Muscle layer of duodenum (tissue), 2 donors: Measurements from ENCODE around the gene ADAMTS16.

Experiments
- H3K27ac ChIP-seq: one replicate; pipeline ENCODE4 v1.7.0; 2013; ENCODE audit warnings: mild to moderate bottlenecking, low read length
- H3K27me3 ChIP-seq: one replicate; pipeline ENCODE4 v1.7.0; 2013; ENCODE audit warnings: low read depth, mild to moderate bottlenecking, control low read depth, low read length
- H3K36me3 ChIP-seq, 2 donors: one replicate each; pipeline ENCODE4 v1.7.0; 2013; ENCODE audit warnings: low read length in 2 of 2, control low read depth in 1 of 2, mild to moderate bottlenecking in 1 of 2; ENCODE audit not compliant: insufficient read depth in 2 of 2, control insufficient read depth in 1 of 2
- H3K4me1 ChIP-seq, 2 donors: one replicate each; pipeline ENCODE4 v1.7.0; 2013; ENCODE audit warnings: low read length in 2 of 2, mild to moderate bottlenecking in 2 of 2, control low read depth in 1 of 2, moderate library complexity in 1 of 2; ENCODE audit not compliant: insufficient read depth in 2 of 2, control insufficient read depth in 1 of 2
- H3K4me3 ChIP-seq, 2 donors: one replicate each; pipeline ENCODE4 v1.7.0; 2013; ENCODE audit warnings: low read length in 2 of 2, low read depth in 1 of 2, mild to moderate bottlenecking in 1 of 2
- H3K9me3 ChIP-seq, 2 donors: one replicate each; pipeline ENCODE4 v1.7.0; 2013; ENCODE audit warnings: low read length in 2 of 2, control low read depth in 1 of 2, mild to moderate bottlenecking in 1 of 2; ENCODE audit not compliant: control insufficient read depth in 1 of 2
- donor health status: healthy.

ADAMTS16 gene

DNA sequence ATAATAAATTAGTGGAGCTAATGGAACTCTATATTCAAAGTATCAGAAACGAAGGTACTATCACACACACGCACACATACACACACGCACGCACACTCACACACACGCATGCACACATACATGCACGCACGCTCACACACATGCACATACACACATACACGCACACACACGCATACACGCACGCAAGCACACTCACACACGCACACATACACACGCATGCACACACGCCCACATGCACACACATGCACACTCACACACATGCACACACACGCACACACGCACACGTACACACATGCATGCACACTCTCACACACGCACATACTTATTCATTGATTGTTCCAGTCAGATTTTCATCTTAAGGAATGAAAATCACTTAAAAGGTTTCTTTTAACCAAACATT lies 212.5 kb downstream of the ADAMTS16 start:
- H3K9me3 ChIP-seq = no peaks in the 10 kb centered on the region
- H3K4me3 ChIP-seq = no peak overlapping the region
- H3K27me3 ChIP-seq = no peaks in the 10 kb centered on the region
- no peaks in the 10 kb centered on the region for H3K36me3 ChIP-seq
- H3K4me1 ChIP-seq = no peaks in the 10 kb centered on the region
- no peak overlapping the region for H3K27ac ChIP-seq

DNA sequence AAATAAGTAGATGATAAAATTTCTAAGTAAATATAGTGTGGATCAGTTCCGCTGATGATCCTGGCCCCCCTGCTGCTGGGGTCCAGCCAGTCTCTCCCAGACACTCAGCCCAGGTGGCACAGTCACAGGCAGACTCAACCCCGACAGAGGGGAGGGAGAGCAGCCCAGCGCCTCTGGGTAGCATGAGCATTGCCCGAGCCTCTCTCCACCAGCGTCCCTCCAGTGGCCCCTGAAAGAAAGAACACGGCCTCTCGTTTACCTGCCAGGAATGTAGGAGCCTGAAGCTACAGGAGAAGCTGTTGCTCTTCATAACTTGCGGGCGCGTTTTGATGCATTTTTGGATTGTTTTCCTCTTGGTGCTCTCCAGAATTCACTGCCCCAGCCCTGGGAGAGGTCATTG lies 213.6 kb downstream of the ADAMTS16 start:
- Histone ChIP-seq H3K4me3 (no peak overlapping the region), H3K9me3 (no peaks in the 10 kb centered on the region), H3K27me3 (no peaks in the 10 kb centered on the region), H3K4me1 (no peaks in the 10 kb centered on the region), H3K27ac (no peak overlapping the region), H3K36me3 (no peaks in the 10 kb centered on the region)

DNA sequence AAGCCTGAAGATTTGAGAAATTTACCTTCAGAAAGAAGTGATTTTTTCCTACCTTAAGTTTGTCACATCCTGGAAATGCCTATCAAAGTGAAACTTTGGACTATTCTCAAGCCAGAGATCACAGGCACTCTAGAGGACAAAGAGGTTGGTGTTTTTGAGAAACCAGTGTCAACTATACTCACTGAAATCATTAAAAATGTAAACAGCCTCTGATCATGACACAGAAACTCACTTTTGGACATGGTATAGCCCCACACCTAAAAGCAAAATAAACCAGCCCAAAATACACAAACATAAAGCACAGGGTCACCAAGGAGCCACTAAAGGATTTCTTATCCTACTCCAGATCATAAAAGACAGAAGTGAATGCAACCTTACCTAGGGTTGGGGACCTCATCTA lies 216.6 kb downstream of the ADAMTS16 start:
- Histone ChIP-seq H3K36me3 (no peaks in the 10 kb centered on the region), H3K4me3 (no peak overlapping the region), H3K27ac (no peak overlapping the region), H3K9me3 (no peaks in the 10 kb centered on the region), H3K27me3 (no peaks in the 10 kb centered on the region), H3K4me1 (no peaks in the 10 kb centered on the region)

DNA sequence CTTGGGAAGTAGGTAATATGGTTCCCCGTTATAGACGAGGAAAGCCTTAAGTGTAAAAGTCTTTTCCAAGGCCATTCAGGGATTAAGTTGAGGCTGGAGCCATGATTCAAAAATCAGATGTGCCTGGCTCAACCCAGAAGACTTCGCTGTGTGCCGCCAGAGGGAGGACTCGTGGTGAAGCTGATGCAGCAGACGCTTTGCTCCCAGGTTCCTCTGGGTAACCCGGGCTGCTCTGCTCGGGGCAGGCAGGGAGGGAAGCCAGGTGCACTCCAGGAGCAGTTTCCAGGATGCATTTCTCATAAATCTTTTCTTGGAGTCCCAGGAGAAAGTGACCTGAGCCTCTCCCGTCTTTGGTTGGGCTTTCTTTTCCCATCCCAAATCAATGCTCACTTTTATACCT lies 219.5 kb downstream of the ADAMTS16 start:
- Histone ChIP-seq H3K9me3 (no peaks in the 10 kb centered on the region), H3K4me1 (no peaks in the 10 kb centered on the region), H3K27ac (no peak overlapping the region), H3K4me3 (no peak overlapping the region), H3K36me3 (no peaks in the 10 kb centered on the region), H3K27me3 (no peaks in the 10 kb centered on the region)

DNA sequence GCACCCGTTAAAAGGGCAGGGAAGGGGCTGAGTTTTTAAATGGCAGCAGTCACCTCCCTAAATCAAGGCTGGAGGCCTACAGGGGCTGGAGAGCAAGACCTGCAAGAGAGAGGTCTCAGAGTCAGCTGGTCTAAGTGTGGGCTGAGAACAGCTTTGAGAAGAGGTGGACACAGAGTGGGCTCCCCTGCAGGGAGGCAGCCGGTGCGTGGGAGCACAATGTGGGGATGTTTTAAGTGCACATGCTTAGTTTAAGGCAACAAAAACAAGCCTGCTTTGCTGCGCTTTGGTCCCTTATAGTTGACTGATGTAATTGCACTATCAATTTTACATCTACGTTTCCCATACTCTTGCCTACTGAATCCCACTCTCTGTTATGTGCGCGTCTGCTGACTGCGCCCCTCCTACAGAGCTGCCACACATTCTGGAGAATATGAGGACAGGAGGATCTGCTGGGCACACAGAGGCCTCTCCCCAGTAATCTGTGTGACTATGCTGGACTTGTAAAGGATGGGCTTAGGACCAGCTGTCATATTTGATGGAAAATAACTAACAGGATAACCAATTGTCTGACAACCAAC lies 220.3 kb downstream of the ADAMTS16 start:
- no peak overlapping the region for H3K27ac ChIP-seq
- H3K4me3 ChIP-seq = no peak overlapping the region
- no peaks in the 10 kb centered on the region for H3K36me3 ChIP-seq
- no peaks in the 10 kb centered on the region for H3K27me3 ChIP-seq
- no peaks in the 10 kb centered on the region for H3K4me1 ChIP-seq
- H3K9me3 ChIP-seq = no peaks in the 10 kb centered on the region

DNA sequence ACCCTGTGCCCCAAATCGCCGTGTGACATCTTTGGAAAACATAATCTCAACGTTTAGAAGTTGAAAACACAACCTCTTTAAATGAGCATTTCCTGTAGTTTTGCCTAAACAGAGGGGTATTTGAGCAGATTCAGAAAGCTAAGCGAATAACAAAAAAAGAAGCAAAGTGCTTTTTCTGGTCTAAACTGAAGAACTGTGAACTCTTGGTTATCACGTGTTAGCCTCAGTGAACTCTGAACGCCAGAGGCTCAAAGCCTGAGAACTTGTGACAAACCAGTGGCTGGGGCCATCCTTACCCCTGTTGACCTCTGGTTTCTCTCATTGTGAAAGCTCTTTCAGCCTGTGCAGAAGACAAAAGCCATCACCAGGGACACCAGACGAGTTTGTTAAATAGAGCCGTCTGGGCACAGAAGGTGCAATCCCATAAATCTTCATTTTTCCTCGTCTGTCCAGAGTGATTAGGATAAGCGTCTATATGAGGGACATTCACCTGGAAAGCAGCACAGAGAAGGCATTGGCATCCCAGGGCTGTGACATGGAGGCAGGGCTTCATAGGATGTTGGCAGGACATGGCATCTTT lies 220.9 kb downstream of the ADAMTS16 start:
- Histone ChIP-seq H3K36me3 (no peaks in the 10 kb centered on the region), H3K27ac (no peak overlapping the region), H3K27me3 (no peaks in the 10 kb centered on the region), H3K9me3 (no peaks in the 10 kb centered on the region), H3K4me3 (no peak overlapping the region), H3K4me1 (no peaks in the 10 kb centered on the region)

DNA sequence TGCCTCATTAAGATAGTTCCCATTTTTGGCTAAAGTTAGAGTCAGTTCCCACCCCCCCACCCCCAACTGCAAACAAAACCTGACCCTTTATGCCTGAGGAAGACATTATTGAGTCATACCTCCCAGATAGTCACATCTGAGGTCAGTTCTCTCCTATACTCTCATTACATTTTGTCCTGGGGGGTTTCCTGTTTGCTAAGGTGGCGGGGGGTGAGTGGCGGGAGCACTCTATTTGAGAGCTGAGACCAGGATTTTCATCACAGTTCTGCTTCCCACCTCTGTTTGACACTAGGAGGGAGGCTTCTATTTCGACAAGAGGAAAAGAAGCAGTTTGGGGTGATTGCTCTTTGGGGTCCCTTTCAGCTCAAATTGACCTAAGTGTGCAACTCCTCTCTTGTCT lies 222.9 kb downstream of the ADAMTS16 start:
- H3K4me1 ChIP-seq = no peaks in the 10 kb centered on the region
- no peak overlapping the region for H3K27ac ChIP-seq
- H3K27me3 ChIP-seq = no peaks in the 10 kb centered on the region
- no peaks in the 10 kb centered on the region for H3K36me3 ChIP-seq
- H3K9me3 ChIP-seq = no peaks in the 10 kb centered on the region
- H3K4me3 ChIP-seq = no peak overlapping the region

DNA sequence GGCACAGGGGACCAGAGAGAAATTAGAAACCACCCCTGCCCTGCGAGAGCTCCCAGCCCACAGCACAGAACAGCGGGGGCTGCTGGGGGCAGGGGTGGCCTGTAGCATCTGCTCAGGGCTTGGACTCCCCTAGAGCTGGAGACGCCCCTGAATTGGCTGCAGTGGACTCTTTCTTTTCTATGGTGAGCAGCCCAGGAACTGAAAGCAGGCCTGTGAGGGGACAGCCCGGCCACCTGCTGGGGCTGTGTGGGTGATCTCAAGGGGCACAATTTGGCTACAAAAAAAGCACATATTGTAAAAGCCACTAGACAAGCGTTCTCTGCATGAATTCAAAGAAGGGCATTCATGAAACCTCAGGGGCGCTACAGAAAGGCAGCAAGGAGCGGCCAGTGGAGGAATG lies 224.8 kb downstream of the ADAMTS16 start:
- H3K9me3 ChIP-seq = no peaks in the 10 kb centered on the region
- H3K4me1 ChIP-seq = no peaks in the 10 kb centered on the region
- no peak overlapping the region for H3K4me3 ChIP-seq
- H3K36me3 ChIP-seq = no peaks in the 10 kb centered on the region
- H3K27ac ChIP-seq = no peak overlapping the region
- no peaks in the 10 kb centered on the region for H3K27me3 ChIP-seq

DNA sequence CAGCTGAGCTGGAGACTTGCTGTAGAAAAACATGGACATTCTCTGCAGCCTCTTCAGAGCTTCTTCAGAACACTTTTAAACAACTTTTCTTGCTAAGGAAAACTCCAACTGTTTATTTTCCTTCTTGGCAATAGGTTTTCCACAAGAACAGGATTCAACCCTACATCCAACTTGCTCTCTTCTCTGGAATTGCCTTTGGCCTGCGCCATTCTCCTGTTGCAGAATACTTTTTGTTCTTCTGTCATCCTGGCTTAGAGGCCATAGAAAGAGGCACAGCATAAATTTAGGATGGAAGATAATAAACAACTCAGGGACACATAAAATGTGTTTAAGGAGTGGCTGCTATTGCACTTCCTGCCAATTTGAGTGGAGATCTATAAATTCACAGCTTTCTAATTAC lies 227.6 kb downstream of the ADAMTS16 start:
- Histone ChIP-seq H3K27ac (no peak overlapping the region), H3K9me3 (no peaks in the 10 kb centered on the region), H3K4me1 (no peaks in the 10 kb centered on the region), H3K27me3 (no peaks in the 10 kb centered on the region), H3K4me3 (no peak overlapping the region), H3K36me3 (no peaks in the 10 kb centered on the region)

DNA sequence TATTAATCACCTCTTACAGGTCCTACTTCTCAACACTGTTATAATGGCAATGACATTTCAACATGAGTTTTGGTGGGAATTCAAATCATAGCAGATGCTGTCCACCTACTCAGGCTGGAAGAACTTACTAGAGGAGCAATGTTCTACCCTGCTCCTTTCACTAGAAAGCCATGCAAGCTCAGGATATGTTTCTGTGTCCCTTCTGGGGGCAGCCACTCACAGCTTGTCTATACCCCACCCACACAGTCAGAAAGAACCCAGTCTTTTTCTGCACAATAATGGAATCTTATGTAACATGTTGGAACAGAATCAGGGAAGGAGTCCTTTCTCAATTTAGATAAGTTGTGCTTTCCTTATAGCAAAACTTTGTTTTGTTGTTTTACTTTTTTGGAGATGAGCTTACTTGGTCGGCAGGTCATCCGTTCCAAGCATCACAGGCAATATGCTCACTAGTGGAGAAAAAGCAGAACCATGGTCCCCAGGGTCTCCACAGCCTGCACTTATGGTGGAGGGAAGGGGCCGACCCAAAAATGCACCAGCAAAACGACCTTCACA lies 229.0 kb downstream of the ADAMTS16 start:
- Histone ChIP-seq H3K36me3 (no peaks in the 10 kb centered on the region), H3K27me3 (no peaks in the 10 kb centered on the region), H3K27ac (no peak overlapping the region), H3K9me3 (no peaks in the 10 kb centered on the region), H3K4me1 (no peaks in the 10 kb centered on the region), H3K4me3 (no peak overlapping the region)
